Measurements from ENCODE around the gene SGSH. TPM values are rescaled to one million over a fixed set of nuclear protein-coding genes. Genes with fewer than 3 reads are reported as not detected.

SGSH gene
- 10 to 100 TPM; 18.9 to 25.2 (median 19.1) TPM for total RNA-seq

GRCh38 chr17:80220054-80220735 is at the start of gene SGSH, which contains the start of gene SLC26A11:
Gene SGSH, minus strand, starts transcription at chr17:80220333. Its CDS starts 20 bp downstream, at chr17:80220313.
Gene SLC26A11, plus strand, starts transcription at chr17:80220427. Its CDS starts 1,134 bp downstream, at chr17:80221561.
- Mint-ChIP-seq H3K4me1 (ENCODE audit: low read depth) (peaks cover 49% of the 10 kb centered on the region), H3K36me3 (ENCODE audit: insufficient read depth) (peaks cover 22% of the 10 kb centered on the region), H3K27me3 (ENCODE audit: low read depth) (no peaks in the 10 kb centered on the region), H3K4me3 (peak within 1 kb of the TSS; percentile 91), H3K9me3 (no peaks in the 10 kb centered on the region)
- peak; percentile 67 for ATAC-seq
- DNase-seq = peak; percentile 46

DNA sequence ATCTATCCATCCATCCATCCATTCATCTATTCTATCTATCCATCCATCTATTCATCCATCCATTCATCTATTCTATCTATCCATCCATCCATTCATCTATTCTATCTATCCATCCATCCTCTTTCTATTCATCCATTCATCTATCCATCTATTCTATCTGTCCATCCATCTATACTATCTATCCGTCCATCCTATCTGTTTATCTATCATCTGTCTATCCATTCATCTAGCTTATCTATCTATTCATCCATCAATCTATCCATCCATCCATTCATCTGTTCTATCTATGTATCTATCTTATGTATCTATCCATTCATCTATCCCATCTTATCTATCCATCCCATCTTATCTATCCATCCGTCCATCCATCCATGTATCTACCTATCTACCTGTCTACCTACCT is 49.3 kb upstream of the SGSH start:
- no peak for ATAC-seq
- Mint-ChIP-seq H3K36me3 (ENCODE audit: insufficient read depth) (peaks cover 27% of the 10 kb centered on the region), H3K4me3 (no peak overlapping the region), H3K9me3 (no peaks in the 10 kb centered on the region), H3K4me1 (ENCODE audit: low read depth) (peaks cover 35% of the 10 kb centered on the region), H3K27me3 (ENCODE audit: low read depth) (no peaks in the 10 kb centered on the region)
- no peak for DNase-seq

DNA sequence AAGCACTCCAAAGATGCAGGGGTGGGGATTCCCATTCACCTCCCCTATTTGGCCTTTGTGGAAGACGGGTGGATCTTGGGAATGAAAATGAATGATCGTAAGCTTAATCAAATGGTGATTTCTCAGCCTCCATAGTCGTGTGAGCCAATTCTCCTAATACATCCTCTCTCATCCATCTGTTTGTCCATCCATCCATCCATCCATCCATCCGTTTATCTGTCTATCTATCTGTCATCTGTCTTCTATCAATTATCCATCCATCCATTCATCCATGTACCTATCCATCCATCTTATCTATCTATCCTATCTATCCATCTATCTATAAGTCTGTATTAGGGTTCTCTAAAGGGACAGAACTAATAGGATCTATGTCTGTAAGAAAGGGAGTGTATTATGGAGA is 48.3 kb upstream of the SGSH start:
- no peaks in the 10 kb centered on the region for H3K9me3 Mint-ChIP-seq
- peaks cover 23% of the 10 kb centered on the region for H3K36me3 Mint-ChIP-seq (ENCODE audit: insufficient read depth)
- no peaks in the 10 kb centered on the region for H3K27me3 Mint-ChIP-seq (ENCODE audit: low read depth)

DNA sequence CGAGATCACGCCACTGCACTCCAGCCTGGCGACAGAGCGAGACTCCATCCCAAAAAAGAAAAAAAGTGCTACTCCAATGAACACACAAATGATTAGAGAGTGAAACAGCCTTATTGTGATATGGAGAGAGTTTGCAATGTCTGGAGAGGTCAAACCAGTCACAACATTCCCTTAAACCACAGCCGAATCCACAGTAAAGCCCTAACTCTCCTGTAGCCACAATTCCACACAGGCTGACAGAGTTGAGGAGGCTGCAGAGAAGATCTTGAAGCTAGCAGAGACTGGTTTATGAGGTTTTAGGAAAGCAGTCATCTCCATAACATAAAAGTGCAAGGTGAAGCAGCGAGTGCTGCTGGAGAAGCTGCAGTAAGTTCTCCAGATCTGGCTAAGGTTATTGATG is 47.3 kb upstream of the SGSH start:
- Mint-ChIP-seq H3K27me3 (ENCODE audit: low read depth) (no peaks in the 10 kb centered on the region), H3K9me3 (no peaks in the 10 kb centered on the region), H3K4me3 (peak overlapping the region; percentile 27), H3K36me3 (ENCODE audit: insufficient read depth) (peaks cover 22% of the 10 kb centered on the region), H3K4me1 (ENCODE audit: low read depth) (peaks cover 26% of the 10 kb centered on the region)
- ATAC-seq (no peak), DNase-seq (no peak)

More for the DNA sequence above, 48.3 kb upstream of the SGSH start:
- no peak for ATAC-seq
- Mint-ChIP-seq H3K4me1 (ENCODE audit: low read depth) (peaks cover 25% of the 10 kb centered on the region), H3K4me3 (no peak overlapping the region)
- no peak for DNase-seq

DNA sequence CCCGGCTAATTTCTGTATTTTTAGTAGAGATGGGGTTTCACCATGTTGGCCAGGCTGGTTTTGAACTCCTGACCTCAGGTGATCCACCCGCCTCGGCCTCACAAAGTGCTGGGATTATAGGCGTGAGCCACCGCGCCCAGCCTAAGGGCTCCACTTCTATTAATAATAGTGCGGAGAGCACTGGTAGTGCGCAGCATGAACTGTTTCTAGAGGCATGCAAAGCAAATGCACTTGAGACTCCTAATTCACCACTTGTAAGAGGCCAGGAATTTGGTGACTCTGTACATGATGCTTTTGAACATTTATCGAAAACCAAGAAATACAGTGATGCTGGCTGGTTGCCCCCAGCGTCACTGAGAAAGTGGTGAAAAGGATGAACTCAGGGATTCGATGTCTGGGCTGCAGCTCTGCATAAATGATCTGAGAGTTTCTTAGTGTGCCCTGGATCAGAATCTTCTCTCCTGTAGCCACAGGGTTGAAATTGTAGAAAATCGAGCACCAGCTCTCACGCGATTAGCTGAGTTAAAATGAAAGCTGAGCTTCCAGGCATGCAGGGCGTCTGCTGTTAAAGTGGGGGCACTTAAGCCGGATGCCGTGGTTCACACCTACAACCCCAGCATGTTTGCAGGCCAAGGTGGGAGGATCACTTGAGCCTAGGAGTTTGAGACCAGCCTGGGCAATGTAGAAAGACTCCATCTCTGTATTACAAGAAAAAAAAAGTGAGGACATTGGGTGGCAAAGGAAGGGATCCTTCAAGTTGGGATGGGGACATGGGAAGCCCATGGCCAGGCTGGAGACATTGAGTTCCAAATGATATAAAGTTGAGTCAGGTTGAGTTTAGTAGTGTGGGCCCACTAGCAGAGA is 45.3 kb upstream of the SGSH start:
- Mint-ChIP-seq H3K27me3 (ENCODE audit: low read depth) (no peaks in the 10 kb centered on the region), H3K4me3 (peak overlapping the region; percentile 93), H3K4me1 (ENCODE audit: low read depth) (peaks cover 34% of the 10 kb centered on the region), H3K36me3 (ENCODE audit: insufficient read depth) (peaks cover 18% of the 10 kb centered on the region), H3K9me3 (no peaks in the 10 kb centered on the region)
- peak; percentile 53 for DNase-seq
- ATAC-seq = peak; percentile 51 to 54

DNA sequence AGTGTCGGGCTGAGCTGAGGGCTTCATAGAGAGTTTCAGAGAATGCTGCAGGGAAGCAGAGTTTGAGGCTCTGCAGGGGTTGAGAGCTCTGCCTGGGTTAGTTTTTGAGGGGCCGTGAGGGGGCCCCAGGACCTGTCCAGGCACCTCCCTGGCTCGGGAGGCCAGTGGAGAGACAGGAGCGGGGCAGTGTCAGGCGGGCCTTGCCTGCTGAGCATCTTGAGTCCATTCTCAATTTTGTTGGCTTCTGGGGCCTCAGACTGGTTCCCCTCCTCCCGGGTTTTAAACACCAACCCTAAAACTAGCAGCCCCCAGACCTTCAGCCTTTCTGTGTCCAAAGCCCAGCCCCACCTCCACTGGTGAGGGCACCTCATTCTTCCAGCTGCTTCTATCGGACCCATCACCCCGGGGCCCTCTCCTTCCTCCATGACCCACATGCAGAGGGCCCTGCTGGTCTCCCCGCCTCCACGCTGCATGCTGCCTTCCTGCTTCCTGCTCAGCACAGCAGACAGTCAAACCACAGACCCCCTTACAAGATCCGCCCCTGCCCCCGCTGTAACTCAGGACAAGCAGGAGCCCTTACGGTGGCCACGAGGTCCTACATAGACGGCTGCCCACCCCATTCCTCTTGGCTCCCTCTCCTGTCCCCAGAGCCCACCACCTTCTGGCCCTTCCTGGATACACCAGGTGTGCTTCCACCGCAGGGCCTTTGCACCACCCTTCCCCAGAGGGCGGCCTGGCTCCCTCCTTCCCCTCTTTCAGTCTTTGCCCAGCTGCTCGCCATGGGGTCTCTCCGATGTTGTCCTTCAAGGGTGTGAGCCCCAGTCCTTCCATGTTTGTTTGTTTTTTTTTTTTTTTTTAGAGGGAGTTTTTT is 44.3 kb upstream of the SGSH start:
- DNase-seq (peak; percentile 50), ATAC-seq (peak in 1 of 2 donors; percentile 4)
- Mint-ChIP-seq H3K27me3 (ENCODE audit: low read depth) (no peaks in the 10 kb centered on the region), H3K4me1 (ENCODE audit: low read depth) (peaks cover 39% of the 10 kb centered on the region), H3K9me3 (no peaks in the 10 kb centered on the region), H3K4me3 (peak overlapping the region; percentile 93), H3K36me3 (ENCODE audit: insufficient read depth) (peaks cover 18% of the 10 kb centered on the region)

GRCh38 chr17:80263253-80264204 is 43.4 kb upstream of the SGSH start:
- Mint-ChIP-seq H3K27me3 (ENCODE audit: low read depth) (no peaks in the 10 kb centered on the region), H3K4me1 (ENCODE audit: low read depth) (peaks cover 47% of the 10 kb centered on the region)

GRCh38 chr17:80262775-80263244 is 42.7 kb upstream of the SGSH start:
- Mint-ChIP-seq H3K4me3 (peak overlapping the region; percentile 93), H3K27me3 (ENCODE audit: low read depth) (no peaks in the 10 kb centered on the region), H3K36me3 (ENCODE audit: insufficient read depth) (peaks cover 18% of the 10 kb centered on the region), H3K4me1 (ENCODE audit: low read depth) (peaks cover 55% of the 10 kb centered on the region), H3K9me3 (no peaks in the 10 kb centered on the region)
- no peak for ATAC-seq
- no peak for DNase-seq

More at GRCh38 chr17:80263253-80264204, 43.4 kb upstream of the SGSH start:
- ATAC-seq = peak; percentile 23
- Mint-ChIP-seq H3K4me3 (peak overlapping the region; percentile 93), H3K36me3 (ENCODE audit: insufficient read depth) (peaks cover 18% of the 10 kb centered on the region), H3K9me3 (no peaks in the 10 kb centered on the region)
- DNase-seq = peak; percentile 79

DNA sequence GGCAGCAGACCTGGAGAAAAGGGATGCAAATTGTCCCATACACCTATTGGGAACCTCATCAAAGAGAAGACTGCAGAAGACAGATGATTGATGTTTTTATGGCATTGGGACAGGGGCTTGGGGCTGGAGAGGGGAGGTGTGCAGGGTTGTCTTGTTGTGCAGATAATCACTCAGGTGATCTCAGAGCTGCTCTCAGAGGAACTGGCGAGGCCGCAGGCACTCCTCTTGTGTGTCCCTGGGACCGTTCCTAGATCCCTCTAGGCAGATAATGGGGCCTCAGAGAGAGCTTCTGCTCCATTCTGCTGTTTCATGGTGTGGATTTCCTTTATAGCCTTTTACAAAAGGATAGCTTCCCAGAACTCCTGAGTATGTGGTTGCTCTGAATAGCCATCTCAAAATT is 42.2 kb upstream of the SGSH start:
- no peaks in the 10 kb centered on the region for H3K27me3 Mint-ChIP-seq (ENCODE audit: low read depth)
- no peak for DNase-seq

GRCh38 chr17:80261895-80262279 is 41.8 kb upstream of the SGSH start:
- Mint-ChIP-seq H3K4me3 (peak overlapping the region; percentile 93), H3K4me1 (ENCODE audit: low read depth) (peaks cover 61% of the 10 kb centered on the region), H3K36me3 (ENCODE audit: insufficient read depth) (peaks cover 14% of the 10 kb centered on the region), H3K27me3 (ENCODE audit: low read depth) (no peaks in the 10 kb centered on the region), H3K9me3 (no peaks in the 10 kb centered on the region)
- ATAC-seq (no peak), DNase-seq (no peak)

More for the DNA sequence above, 42.2 kb upstream of the SGSH start:
- Mint-ChIP-seq H3K9me3 (no peaks in the 10 kb centered on the region), H3K4me1 (ENCODE audit: low read depth) (peaks cover 60% of the 10 kb centered on the region), H3K36me3 (ENCODE audit: insufficient read depth) (peaks cover 15% of the 10 kb centered on the region), H3K4me3 (peak overlapping the region; percentile 93)
- ATAC-seq = no peak

- Mint-ChIP-seq H3K9me3 (no peaks in the 10 kb centered on the region), H3K4me3 (peak overlapping the region; percentile 93), H3K36me3 (ENCODE audit: insufficient read depth) (peaks cover 14% of the 10 kb centered on the region), H3K4me1 (ENCODE audit: low read depth) (peaks cover 62% of the 10 kb centered on the region), H3K27me3 (ENCODE audit: low read depth) (no peaks in the 10 kb centered on the region)
- ATAC-seq = peak; percentile 1
- peak; percentile 55 for DNase-seq
These were observed 41.2 kb upstream of the SGSH start for GRCh38 chr17:80261159-80261894.

GRCh38 chr17:80260791-80261158 is 40.6 kb upstream of the SGSH start, which contains the start of gene RNF213:
Gene RNF213, plus strand, starts transcription at chr17:80260852. Its CDS starts 2,830 bp downstream, at chr17:80263682.
- Mint-ChIP-seq H3K36me3 (ENCODE audit: insufficient read depth) (peaks cover 11% of the 10 kb centered on the region), H3K4me1 (ENCODE audit: low read depth) (peaks cover 64% of the 10 kb centered on the region), H3K4me3 (peak within 1 kb of the TSS; percentile 93), H3K9me3 (no peaks in the 10 kb centered on the region), H3K27me3 (ENCODE audit: low read depth) (no peaks in the 10 kb centered on the region)
- peak; percentile 12 to 18 for ATAC-seq
- DNase-seq = peak; percentile 37
